Ishikawa (cell line): ENCODE results near the gene KLF6.

Source experiments
- CEBPB ChIP-seq: IDR thresholded peaks from 2 replicates; pipeline ENCODE4 v1.6.1; 2012
- CREB1 ChIP-seq: IDR thresholded peaks from 2 replicates; pipeline ENCODE4 v1.6.1; 2012; ENCODE audit warnings: low read depth
- EGR1 ChIP-seq: IDR thresholded peaks from 2 replicates; pipeline ENCODE4 v1.6.1; 2012
- EP300 ChIP-seq: IDR thresholded peaks from 2 replicates; pipeline ENCODE4 v1.6.1; 2012; ENCODE audit warnings: borderline replicate concordance
- FOXM1 ChIP-seq: IDR thresholded peaks from 2 replicates; pipeline ENCODE4 v1.6.1; 2012; ENCODE audit warnings: low read depth, borderline replicate concordance
- MAX ChIP-seq: IDR thresholded peaks from 2 replicates; pipeline ENCODE4 v1.6.1; 2012
- NFIC ChIP-seq: IDR thresholded peaks from 2 replicates; pipeline ENCODE4 v1.6.1; 2012
- RAD21 ChIP-seq: IDR thresholded peaks from 2 replicates; pipeline ENCODE4 v1.6.1; 2012; ENCODE audit warnings: low read depth
- REST ChIP-seq: IDR thresholded peaks from 2 replicates; pipeline ENCODE4 v1.6.1; 2012; ENCODE audit warnings: low read depth, mild to moderate bottlenecking
- TAF1 ChIP-seq: IDR thresholded peaks from 2 replicates; pipeline ENCODE4 v1.6.1; 2012; ENCODE audit warnings: low read depth, mild to moderate bottlenecking
- TCF12 ChIP-seq: IDR thresholded peaks from 2 replicates; pipeline ENCODE4 v1.6.1; 2012; ENCODE audit warnings: low read depth
- TEAD4 ChIP-seq: IDR thresholded peaks from 2 replicates; pipeline ENCODE4 v1.6.1; 2012
- USF1 ChIP-seq: IDR thresholded peaks from 2 replicates; pipeline ENCODE4 v1.6.1; 2012
- YY1 ChIP-seq: IDR thresholded peaks from 2 replicates; pipeline ENCODE4 v1.6.1; 2012; ENCODE audit warnings: low read depth
- ZBTB7A ChIP-seq: IDR thresholded peaks from 2 replicates; pipeline ENCODE4 v1.6.1; 2012; ENCODE audit warnings: low read depth

Gene KLF6

GRCh38 chr10:3780771-3781467 is 4.1 kb downstream of the KLF6 start:
- no peak for TF ChIP-seq RAD21
- TF ChIP-seq USF1 = no peak
- no peak for TF ChIP-seq TEAD4

- TF ChIP-seq USF1 = no peak
- TF ChIP-seq FOXM1 = no peak
- TF ChIP-seq RAD21 = no peak
- TF ChIP-seq TCF12 = no peak
- no peak for TF ChIP-seq EGR1
- no peak for TF ChIP-seq NFIC
- no peak for TF ChIP-seq REST
- no peak for TF ChIP-seq CREB1
- TF ChIP-seq TAF1 = no peak
- TF ChIP-seq MAX = no peak
- TF ChIP-seq YY1 = no peak
- no peak for TF ChIP-seq ZBTB7A
- no peak for TF ChIP-seq EP300
- no peak for TF ChIP-seq CEBPB
Observed at GRCh38 chr10:3780021-3780770, 4.8 kb downstream of the KLF6 start.

GRCh38 chr10:3779158-3779741 is 5.8 kb downstream of the KLF6 start:
- no peak for TF ChIP-seq FOXM1
- TF ChIP-seq CREB1 = no peak
- no peak for TF ChIP-seq RAD21

GRCh38 chr10:3778692-3779157 is 6.3 kb downstream of the KLF6 start:
- TF ChIP-seq REST = no peak
- TF ChIP-seq EGR1 = no peak
- no peak for TF ChIP-seq RAD21
- TF ChIP-seq CREB1 = no peak
- no peak for TF ChIP-seq YY1
- TF ChIP-seq TAF1 = no peak
- TF ChIP-seq CEBPB = no peak
- TF ChIP-seq FOXM1 = no peak
- TF ChIP-seq USF1 = no peak

- TF ChIP-seq NFIC (no peak), YY1 (no peak), MAX (no peak), FOXM1 (no peak), USF1 (no peak), ZBTB7A (no peak), EGR1 (no peak), EP300 (no peak), REST (no peak), CREB1 (no peak), RAD21 (no peak), TAF1 (no peak)
Observed at GRCh38 chr10:3777981-3778691, 6.9 kb downstream of the KLF6 start.
